Measurements from ENCODE around the gene RTL9.
A peak's percentile ranks its signal among the peaks of the same experiment; 100 is the strongest.
"Not testable (repeated sequence)": the region's sequence is repeated elsewhere in the genome, so short reads cannot be mapped to it uniquely, and the experiment has no call there.

Gene RTL9

DNA sequence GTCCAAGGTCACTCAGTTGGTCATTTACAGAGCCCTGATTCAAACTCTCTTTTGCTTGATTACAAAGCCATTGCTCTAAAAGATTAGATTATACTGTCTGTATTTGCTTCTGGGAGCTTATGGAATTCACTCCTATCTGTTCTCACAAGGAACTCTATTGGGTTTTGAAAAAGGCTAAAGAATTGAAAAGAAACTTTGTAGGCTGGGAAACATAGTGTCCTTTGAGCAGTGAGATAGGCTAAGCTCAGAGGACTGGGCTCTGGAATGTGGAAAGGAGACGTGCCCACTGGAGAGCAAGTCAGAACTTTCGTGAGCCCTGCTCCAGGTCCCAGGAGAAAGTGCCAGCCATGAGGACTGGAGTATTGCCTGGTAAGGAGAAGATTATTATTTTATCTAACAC lies at the start of gene RTL9:
TSS of gene RTL9 (plus strand) at position 301 of the 400 bp plus-strand sequence. CDS start 91,770 bp downstream, outside the sequence.
- DNase-seq: no peak

DNA sequence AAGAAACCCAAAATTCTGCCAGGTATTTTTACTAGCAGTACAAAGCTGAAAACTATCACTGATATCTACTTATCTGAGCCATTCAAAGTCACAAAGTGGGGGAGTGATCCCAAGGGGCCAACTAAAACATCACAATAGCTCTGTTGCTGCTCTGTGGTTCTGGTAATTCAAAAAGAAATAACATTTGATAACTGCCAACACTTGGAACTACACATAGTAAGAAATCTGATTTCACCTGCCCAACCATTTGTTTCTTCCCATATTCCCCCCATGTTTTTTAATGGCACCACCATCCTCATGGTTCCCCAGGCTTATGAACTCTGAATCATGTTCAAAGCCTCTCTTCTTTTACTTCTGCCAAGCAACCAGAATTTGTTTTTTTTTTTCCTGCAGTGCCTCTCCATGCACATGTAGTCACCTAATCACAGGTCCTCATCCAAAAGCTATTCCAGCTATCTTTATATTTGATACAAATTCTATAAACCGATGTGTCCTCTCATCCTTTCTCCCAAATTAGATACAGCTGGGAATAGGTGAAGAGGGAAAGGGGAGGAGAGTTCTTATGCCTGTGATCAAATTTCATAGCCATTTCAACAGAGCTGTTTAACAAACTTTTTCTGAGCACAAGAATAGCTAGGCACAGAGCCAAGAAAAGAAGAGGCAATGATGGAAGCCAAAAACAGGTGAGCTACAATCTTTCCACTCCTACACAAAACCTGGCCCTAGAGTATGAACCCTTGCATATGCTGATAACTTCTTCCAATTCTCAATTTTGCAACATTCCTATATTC lies 48.5 kb upstream of the RTL9 start:
- DNase-seq: no peak

DNA sequence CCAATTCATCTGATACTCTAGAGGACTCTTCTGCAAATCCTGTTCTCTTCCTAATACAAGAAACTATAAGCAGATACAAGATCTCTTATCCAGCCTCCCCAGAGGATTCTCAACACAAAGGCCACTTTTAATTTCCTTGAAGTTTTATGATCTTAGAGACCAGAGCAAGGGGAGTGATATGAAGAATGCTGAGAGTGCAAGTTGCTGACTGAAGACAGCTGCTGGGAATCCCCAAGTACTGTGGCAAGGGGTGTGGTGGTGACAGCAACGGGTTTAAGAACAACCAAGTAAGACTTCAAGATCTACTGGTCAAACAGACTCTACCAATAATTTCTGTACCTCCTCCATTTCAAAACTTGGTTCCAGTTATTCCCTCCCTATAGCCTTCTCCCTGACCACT lies 47.8 kb upstream of the RTL9 start:
- peak; percentile 50 for DNase-seq

DNA sequence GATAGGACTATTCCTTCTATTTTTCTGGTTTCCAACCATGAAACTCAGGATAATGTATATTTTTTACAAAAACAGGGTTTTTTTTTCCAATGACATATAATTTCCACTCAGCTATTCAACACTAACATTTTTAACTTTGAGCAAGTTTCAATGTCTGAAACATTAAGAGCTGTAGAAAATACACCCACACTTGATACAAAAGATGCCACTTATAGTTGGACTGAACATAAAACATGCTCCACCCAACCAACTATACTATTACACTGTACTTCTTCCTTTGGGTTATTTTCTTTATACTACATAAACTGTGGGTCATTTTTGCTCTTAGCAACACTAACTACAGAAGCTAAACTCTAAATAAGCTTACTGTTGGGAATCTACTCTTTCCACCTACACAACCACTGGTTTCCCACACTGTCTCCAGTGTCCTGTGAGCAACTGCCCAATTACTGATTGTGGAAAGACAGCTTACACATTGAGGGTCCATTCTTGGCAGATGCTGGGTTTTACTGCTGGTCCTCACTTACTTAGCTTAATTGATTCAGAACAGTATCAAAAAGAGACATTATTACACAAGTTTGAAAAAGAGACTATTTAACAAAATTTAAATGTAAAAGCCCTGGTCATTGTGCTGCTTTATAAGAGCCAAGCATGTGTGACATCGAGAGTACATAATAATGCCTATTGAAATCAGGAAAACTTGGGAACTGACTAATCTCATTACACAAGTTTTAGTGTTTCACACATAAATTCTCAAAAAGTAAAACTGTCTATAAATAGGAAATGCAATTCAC lies 47.0 kb upstream of the RTL9 start:
- no peak for DNase-seq

DNA sequence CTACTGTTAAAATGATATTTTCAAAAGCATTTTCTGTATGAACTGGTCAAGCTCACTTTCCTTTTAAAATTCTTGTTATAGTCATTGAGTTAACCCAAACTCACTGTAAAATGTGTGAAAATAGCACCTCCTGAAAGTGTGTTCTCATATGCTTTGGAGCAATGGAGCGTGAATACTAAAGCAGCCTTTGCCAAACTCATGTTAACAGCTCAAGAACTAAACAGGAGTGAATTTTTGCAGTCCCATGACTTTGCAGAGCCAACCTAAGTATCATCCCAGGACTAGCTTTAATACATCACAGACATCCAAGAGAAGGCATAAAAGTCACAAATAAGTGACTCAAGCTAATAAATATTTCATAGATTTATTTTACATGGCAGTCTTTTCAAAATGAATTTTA lies 43.1 kb upstream of the RTL9 start:
- no peak for DNase-seq

DNA sequence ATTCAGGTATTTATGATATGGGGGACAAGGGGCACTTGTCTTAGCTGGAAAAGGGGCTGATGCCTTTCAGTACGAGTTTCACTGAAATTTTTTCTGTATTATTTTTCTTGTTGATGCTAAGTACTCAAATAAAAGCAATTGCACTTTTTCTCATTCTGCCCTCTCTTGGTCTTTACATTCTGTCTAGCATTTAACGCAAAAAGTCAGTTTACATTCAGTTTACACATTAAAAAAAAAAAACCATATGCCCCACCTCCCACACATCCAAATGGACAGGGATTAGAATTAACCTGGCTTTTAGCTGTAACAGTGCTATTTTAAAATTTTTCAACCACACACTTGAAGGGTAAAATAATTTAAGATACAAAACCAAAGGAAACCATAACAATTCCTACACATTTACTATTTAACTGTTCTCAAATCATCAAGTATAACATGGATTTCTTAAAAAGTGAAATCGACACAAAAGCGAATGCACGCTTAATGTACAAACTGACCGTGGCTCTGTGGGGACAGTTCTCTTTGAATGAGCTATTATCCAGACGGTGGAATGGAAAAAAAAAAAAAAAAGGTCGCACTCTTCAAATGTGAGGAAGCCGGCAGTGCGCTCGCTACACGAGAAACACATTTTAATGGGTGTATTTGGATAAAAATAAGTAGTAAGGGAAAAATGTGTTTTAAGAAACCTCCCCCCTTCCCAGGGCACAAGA lies 42.1 kb upstream of the RTL9 start:
- no peak for DNase-seq

DNA sequence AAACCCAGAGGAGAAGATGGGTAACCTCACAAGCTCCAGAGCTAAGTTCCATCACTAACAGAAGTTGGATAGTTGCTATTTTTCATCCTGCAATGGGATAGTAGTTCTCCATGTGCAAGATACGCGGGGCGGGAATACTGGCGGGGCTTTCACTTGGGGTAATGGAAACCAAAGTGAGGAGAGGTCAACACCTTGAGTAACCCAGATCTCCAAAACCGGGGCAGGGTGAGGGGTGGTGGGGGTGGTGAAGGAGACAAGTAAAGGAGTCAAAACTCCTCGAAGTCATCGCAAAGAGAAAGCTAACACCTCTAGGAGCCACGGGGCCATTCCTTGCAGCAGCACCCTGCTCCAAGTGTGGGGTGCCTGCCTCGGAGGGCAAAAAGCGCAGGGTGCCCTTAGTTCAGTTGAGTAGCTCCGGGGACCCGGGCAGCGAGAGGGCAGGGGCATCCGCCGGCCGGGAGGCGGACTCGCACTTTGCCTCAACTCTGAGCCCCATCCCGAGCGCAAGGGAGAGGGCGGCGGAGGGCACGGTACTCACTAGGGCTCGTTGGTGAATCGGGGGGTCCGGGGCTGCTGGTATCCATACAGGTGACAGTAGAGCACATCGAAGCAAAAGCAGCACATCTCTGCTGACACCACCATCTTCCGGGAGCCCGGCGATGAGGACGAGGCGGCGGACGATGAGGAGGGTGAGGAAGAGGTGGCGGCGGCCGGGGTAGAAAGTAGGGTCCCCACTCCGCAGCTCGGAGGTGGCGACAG lies 41.4 kb upstream of the RTL9 start:
- DNase-seq: peak; percentile 17

DNA sequence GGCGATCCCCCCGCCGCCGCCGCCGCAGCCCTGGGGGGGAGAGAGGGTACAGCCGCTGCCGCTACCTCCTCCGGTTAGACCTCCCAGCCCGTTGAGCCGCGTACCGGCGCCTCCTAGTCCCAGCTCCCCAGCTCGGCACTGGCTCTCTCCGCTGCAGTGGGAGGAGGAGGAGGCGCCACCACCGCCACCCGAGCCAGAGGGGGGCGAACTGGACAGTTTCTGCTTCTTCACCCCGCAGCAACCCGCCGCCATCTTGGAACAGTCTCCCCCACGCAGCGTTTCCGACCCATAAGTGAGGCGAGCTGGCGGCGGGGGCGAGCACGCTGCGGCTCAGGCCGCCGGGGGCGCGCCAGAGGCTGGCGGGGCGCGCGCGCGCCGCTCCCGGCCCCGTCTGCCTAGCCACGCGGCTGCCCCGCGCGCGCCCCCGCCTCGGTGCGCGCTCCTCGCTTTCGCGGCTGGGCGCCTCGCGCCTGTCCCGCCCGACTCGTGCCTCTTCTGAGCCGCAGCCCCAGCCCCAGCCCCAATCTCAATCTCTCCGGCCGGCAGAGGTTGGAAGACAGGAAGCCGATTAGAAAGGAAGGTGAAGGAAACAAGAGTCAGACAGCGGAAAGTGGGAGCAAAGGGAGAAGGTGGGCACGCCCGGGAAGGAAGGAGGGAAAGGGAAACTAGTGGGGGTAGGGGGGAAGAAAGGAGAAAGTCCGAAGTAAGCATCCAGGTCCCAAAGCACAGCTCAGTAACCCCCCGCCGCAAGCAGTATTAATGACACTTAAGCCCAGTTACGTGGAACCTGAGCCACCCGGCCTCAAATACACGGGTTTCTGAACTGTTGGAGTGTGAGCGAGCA lies 40.6 kb upstream of the RTL9 start, which contains the start of gene AMMECR1:
TSS of gene AMMECR1 (minus strand) at position 266 of the 844 bp plus-strand sequence. CDS start at position 252, 14 bp downstream.
- DNase-seq: peak; percentile 75

DNA sequence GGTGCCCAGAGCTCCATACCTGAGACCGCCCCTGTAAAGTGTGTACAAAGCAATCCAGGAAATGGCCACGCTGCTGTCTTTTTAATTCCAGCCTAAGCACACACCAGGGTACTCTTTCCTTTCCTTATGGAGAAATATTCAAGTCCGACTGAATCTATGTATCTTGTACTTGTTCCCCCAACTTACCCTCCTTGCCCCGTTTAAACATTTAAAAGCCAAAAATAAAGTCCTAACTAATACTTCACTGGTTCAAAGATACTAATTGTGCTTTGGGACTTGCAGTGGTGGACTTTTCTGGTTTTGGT lies 40.0 kb upstream of the RTL9 start:
- no peak for DNase-seq

DNA sequence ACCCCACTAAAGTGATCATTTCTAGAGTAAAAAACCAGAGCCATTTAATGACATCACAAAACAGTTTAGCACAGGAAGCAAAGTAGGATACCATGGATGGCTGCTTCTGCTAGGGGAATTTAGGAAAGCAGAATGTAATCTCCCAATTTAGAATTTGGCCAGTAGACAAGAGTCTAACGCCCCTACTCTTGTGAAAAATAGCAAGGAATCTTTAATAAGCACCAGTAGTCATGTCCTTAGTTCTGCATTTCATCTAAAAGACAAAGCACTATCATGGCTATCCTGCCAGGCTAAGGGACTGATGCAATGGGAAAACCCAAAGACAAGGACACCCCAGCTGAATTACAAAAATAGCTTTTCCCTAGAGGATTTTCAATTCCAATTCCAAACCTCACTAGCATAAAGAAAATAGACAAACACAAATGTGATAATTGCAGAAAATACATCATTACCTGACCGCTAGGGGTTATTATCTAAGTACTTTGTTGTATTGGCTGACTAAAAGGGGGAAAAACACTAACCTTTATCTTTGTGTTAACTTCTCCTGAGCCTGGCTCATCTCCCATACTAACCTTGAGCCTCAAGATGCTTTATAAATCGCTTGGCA lies 38.2 kb upstream of the RTL9 start:
- no peak for DNase-seq

DNA sequence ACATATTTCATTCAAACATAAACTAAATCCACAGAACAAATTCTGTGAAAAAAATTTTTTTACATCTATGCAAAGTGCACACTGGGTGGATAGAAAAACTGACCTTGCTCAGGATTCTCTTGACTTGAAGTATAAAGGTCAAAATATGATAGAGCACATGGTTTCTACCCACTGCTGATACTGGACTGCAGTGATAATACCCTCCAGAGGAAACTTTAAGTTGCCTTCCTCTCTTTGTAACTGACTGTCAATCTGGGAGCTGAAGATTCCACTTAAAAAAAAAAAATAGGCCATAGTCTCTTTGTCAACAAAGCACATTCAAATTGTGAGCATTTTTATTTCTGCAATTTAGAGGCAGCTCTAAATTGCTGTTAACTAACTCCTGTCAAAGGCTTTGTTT lies 37.6 kb upstream of the RTL9 start:
- DNase-seq: no peak

DNA sequence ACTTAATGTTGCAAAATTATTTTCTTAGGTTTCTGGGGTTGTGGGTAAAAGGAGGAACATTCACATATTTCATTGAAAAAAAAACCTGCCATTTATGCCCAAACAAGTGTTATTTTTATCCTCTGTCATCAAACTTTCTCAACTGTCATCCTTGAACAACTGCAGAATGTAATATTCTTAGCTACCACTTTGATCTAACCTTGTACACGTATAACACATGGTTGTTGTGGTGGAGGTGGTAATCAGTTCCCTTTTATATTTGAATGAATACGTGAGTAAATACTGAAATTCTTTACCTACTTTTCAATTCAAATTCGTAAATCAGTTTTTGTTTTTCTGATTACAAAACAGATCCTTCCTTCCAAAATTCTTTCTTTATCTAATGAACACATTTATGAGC lies 37.0 kb upstream of the RTL9 start:
- DNase-seq: no peak

DNA sequence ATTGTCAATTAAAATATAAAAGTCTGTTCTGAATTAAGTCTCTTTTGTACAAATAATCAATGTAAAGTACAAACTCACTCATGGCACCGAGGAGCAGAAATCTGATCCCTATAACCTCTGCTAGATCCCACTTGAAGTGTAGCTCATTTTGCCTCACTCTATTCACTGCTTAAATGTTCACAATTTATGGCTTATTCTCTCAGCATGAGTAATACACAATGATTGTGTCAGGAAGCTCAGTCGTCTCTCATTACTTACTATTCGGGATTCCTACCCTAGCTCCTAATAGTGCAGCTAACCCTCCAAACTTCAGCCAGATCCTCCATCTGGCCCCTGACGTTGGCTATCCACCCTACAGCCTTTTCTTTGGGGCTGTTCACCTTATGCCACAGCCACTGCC lies 36.0 kb upstream of the RTL9 start:
- no peak for DNase-seq

DNA sequence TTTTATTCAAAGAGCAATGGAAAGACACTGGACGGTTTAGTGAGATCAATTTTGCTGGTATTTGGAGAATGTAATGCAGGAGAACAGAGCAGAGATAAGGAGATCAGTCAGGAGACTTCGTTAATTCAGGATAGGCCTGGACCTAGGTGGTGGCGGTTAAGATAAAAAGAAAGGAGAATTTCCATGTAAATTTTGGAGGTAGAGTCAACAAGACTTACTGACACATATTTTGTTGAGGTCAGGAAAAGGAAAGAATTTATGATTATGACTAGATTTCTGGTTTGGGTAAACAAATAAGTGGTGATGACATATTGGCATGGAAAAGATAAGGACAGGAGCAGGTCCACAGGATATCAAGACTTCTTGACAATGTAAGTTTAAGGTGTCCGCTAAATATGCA lies 31.9 kb upstream of the RTL9 start:
- no peak for DNase-seq

DNA sequence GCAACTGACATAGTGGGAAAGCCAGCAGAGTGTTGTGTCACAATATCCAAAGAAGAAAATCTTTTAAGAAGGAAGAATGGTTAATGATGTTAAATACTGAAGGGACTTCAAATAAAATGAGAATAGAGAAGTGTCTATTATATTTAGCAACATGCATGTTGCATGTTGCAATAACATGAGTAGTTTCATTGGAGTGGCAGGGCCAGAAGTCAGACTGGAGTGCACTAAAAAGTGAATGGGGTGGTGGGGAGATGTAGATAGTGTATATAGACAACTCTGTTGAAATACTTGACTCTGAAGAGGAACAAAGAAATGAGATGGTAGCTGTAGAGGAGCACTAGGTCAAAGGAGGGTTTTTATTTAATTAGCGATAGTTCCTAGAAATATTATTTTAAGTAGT lies 31.3 kb upstream of the RTL9 start:
- DNase-seq: no peak

DNA sequence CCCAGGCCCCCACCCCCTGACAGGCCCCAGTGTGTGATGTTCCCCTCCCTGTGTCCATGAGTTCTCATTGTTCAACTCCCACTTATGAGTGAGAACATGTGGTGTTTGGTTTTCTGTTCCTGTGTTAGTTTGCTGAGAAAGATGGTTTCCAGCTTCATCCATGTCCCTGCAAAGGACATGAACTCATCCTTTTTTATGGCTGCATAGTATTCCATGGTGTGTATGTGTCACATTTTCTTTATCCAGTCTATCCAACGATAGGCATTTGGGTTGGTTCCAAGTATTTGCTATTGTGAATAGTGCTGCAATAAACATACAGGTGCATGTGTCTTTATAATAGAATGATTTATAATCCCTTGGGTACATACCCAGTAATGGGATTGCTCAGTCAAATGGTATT lies 30.0 kb upstream of the RTL9 start:
- DNase-seq: not testable (repeated sequence)

DNA sequence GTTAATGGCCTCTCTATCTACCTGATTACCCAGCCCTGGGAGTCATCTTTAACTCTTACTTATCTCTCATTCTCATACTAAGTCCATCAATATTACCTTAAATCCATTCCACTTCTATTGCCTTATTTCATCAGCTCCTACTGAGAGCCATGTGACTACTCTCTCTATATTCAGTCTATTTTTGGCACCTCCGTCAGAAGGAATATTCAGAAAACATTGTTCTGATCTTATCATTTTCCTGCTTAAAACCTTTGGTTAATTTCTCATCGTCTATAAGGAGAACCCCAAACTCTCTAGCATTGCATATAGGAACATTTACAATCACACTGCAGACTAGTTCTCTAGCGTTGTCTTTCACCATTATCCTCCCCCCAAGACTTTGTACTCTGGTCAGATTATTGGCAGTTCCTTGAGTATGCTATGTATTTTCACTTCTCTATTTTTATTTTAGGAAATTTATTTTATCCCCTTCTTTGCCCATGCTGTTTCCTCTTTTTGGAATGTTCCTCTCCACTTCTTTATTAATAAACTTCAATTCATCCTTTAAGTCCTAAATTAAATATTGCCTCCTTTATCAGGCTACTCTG lies 27.1 kb upstream of the RTL9 start:
- no peak for DNase-seq

DNA sequence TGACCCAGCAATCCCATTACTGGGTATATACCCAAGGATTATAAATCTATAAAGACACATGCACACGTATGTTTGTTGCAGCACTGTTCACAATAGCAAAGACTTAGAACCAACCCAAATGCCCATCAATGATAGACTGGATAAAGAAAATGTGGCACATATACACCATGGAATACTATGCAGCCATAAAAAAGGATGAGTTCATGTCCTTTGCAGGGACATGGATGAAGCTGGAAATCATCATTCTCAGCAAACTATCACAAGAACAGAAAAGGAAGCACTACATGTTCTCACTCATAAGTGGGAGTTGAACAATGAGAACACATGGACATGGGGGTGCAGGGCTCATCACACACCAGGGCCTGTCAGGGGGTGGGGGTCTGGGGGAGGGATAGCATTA lies 25.2 kb upstream of the RTL9 start:
- not testable (repeated sequence) for DNase-seq

DNA sequence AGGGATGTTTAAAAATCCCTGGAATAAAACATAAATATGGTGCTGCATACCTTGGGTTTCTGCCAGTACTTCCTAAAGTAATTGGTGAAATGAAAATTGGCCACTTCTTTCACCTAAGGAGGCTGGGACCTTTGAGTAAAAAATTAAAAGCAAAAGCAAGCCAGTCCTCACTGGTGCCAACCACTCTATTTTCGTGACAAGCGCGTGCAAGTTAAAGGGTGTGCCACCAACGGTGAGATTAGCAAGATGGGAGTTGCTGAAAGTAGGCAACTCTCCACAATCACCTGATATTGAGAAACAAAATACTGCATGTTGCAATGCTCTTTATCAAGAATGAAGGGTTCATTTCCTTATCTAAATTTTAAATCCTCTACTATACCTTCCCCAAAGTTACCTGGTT lies 19.7 kb upstream of the RTL9 start:
- no peak for DNase-seq

DNA sequence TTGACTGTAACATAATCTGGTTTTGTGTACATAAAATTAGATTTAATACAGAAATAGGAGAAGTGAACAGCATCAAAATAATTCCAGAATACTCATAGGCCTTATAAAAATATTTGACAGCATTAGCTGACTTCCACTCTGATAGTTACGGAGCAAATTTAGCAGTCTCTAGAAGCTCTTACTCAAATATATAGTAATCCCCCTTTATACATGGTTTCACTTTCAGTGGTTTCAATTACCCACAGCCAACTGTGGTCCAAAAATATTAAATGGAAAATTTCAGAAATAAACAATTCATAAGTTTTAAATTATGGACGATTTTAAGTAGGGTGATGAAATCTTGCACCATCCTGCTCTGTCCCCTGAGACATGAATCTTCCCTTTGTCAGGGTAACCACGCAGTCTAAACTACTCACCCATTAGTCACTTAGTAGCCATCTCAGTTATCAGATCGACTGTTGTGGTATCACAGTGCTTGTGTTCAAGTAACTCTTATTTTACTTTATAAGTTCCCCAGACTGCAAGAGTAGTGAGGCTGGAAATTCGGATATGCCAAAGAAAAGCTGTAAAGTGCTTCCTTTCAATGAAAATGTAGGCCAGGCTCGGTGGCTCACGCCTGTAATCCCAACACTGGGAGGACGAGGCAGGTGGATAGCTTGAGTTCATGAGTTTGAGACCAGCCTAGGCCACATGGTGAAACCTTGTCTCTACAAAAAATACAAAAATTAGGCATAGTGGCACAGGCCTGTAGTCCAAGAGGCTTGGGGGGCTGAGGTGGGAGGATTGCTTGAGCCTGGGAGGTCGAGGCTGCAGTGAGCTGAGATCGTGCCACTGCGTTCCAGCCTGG lies 17.2 kb upstream of the RTL9 start:
- DNase-seq: peak; percentile 33

Data from activated CD4-positive, alpha-beta T cell treated with anti-CD3 and anti-CD28 coated beads, Interleukin-2, amount 50 U/mL, for 16 hours (primary cell).